GM23338 (cell line): Measurements from ENCODE around the gene EXOSC7. TPM values are rescaled to one million over a fixed set of nuclear protein-coding genes. Genes with fewer than 3 reads are reported as not detected.

Experiments used
- ATAC-seq: fragments of 200-7000 bp; cut with Tn5 transposase; 3 replicates; pipeline ENCODE4 v1.9.1; 2020
- DNase-seq: peaks from one replicate; pipeline ENCODE4 v3.0.0-alpha.2; 2015; ENCODE audit warnings: low spot score
- H2AFZ ChIP-seq: fragments of 200-600 bp; sonication (generic); 2 replicates; pipeline ENCODE4 v1.8.0; 2016; ENCODE audit warnings: antibody characterized with exemption, mild to moderate bottlenecking, moderate library complexity
- H3F3A ChIP-seq: fragments of 200-600 bp; sonication (generic); replicated peaks from 2 replicates; pipeline ENCODE4 v1.8.0; 2017; ENCODE audit warnings: antibody characterized with exemption, mixed run types, low read depth
- H3K27ac ChIP-seq: fragments of 200-600 bp; sonication (generic); 2 replicates; pipeline ENCODE4 v1.6.1; 2016; ENCODE audit warnings: low read depth
- H3K27me3 ChIP-seq: fragments of 200-600 bp; sonication (generic); 2 replicates; pipeline ENCODE4 v1.8.0; 2016; ENCODE audit warnings: mild to moderate bottlenecking, mixed run types, moderate library complexity; ENCODE audit not compliant: insufficient read depth
- H3K36me3 ChIP-seq: fragments of 200-600 bp; sonication (generic); 2 replicates; pipeline ENCODE4 v1.8.0; 2016; ENCODE audit warnings: mild to moderate bottlenecking; ENCODE audit not compliant: insufficient read depth
- H3K4me1 ChIP-seq: fragments of 200-600 bp; sonication (generic); 2 replicates; pipeline ENCODE4 v1.8.0; 2016; ENCODE audit warnings: mild to moderate bottlenecking, moderate library complexity; ENCODE audit not compliant: insufficient read depth
- H3K4me2 ChIP-seq: fragments of 200-600 bp; sonication (generic); 2 replicates; pipeline ENCODE4 v1.7.1; 2017; ENCODE audit warnings: mixed run types
- H3K4me3 ChIP-seq: fragments of 200-600 bp; sonication (generic); 2 replicates; pipeline ENCODE4 v1.6.1; 2016; ENCODE audit warnings: mixed run types
- H3K79me2 ChIP-seq: fragments of 200-600 bp; sonication (generic); replicated peaks from 2 replicates; pipeline ENCODE4 v1.8.0; 2017; ENCODE audit warnings: mild to moderate bottlenecking; ENCODE audit not compliant: insufficient read depth
- H3K9me2 ChIP-seq: fragments of 200-600 bp; sonication (generic); 2 replicates; pipeline ENCODE4 v1.8.0; 2017; ENCODE audit not compliant: insufficient read depth
- H4K20me1 ChIP-seq: fragments of 200-600 bp; sonication (generic); replicated peaks from 2 replicates; pipeline ENCODE4 v1.8.0; 2017; ENCODE audit warnings: mild to moderate bottlenecking; ENCODE audit not compliant: insufficient read depth
- H3K27ac Mint-ChIP-seq: 2 replicates; pipeline ENCODE4 v1.8.0; 2020; ENCODE audit warnings: inconsistent platforms, mild to moderate bottlenecking, moderate library complexity, mixed read lengths
- H3K27me3 Mint-ChIP-seq: 3 replicates; pipeline ENCODE4 v1.8.0; 2022; ENCODE audit warnings: low read depth, mild to moderate bottlenecking, moderate library complexity, mixed read lengths, inconsistent platforms; ENCODE audit not compliant: insufficient read depth, poor library complexity
- H3K36me3 Mint-ChIP-seq: 3 replicates; pipeline ENCODE4 v1.8.0; 2021; ENCODE audit warnings: low read depth, mild to moderate bottlenecking, inconsistent platforms, moderate library complexity, mixed read lengths
- H3K4me1 Mint-ChIP-seq: 3 replicates; pipeline ENCODE4 v1.8.0; 2020; ENCODE audit warnings: mild to moderate bottlenecking, inconsistent platforms, mixed read lengths
- H3K4me3 Mint-ChIP-seq: 3 replicates; pipeline ENCODE4 v1.8.0; 2021; ENCODE audit warnings: moderate library complexity, mild to moderate bottlenecking, inconsistent platforms, mixed read lengths
- H3K9me3 Mint-ChIP-seq: 3 replicates; pipeline ENCODE4 v1.8.0; 2020; ENCODE audit warnings: moderate library complexity, mild to moderate bottlenecking, inconsistent platforms, mixed read lengths
- CREB1 ChIP-seq: fragments of 250-450 bp; sonication (Bioruptor Pico); IDR thresholded peaks from 2 replicates; pipeline ENCODE4 v1.5.0; 2020; ENCODE audit warnings: low read depth, mild to moderate bottlenecking, moderate library complexity
- EZH2 ChIP-seq: fragments of 200-600 bp; sonication (generic); IDR thresholded peaks from one replicate; pipeline ENCODE4 v1.8.0; 2017; ENCODE audit warnings: antibody characterized with exemption, mild to moderate bottlenecking, low read depth; ENCODE audit not compliant: unreplicated experiment
- EZH2phosphoT487 ChIP-seq: fragments of 200-600 bp; sonication (generic); IDR thresholded peaks from one replicate; pipeline ENCODE4 v1.8.1; 2018; ENCODE audit warnings: antibody characterized with exemption; ENCODE audit not compliant: unreplicated experiment
- JUNB ChIP-seq: IDR thresholded peaks from one replicate; pipeline ENCODE4 v1.6.1; 2016; ENCODE audit warnings: antibody characterized with exemption; ENCODE audit not compliant: unreplicated experiment
- NANOG ChIP-seq: IDR thresholded peaks from 2 replicates; pipeline ENCODE4 v1.6.1; 2016; ENCODE audit warnings: antibody characterized with exemption, borderline replicate concordance
- STAT1 ChIP-seq: IDR thresholded peaks from one replicate; pipeline ENCODE4 v1.6.1; 2016; ENCODE audit warnings: antibody characterized with exemption; ENCODE audit not compliant: unreplicated experiment
- ZNF331 ChIP-seq: fragments of 250-450 bp; sonication (Bioruptor Pico); IDR thresholded peaks from 2 replicates; pipeline ENCODE4 v1.5.0; 2020; ENCODE audit warnings: low read depth, mild to moderate bottlenecking, moderate library complexity
- polyA plus RNA-seq: library from polyadenylated mRNA; unstranded; fragments of >200 nt; fragmentation: Nextera tagmentation; extraction: Ambion mirVana; gene quantifications from 2 replicates; pipeline ENCODE4 v1.2.1, GENCODE V29; 2016
- total RNA-seq: library from RNA; depleted of rRNA; stranded (reverse); fragments of >200 nt; shearing (Covaris generic); gene quantifications from 2 replicates; pipeline ENCODE4 v1.2.3, GENCODE V29; 2014
- TF ChIP-seq, protein P1 (sequence below): IDR thresholded peaks from one replicate; pipeline ENCODE4 v1.6.1; 2018; ENCODE audit warnings: antibody characterized with exemption; ENCODE audit not compliant: unreplicated experiment
- TF ChIP-seq, protein P2 (sequence below), 2 experiments: fragments of 200-600 bp in 1 of 2; sonication (generic) in 1 of 2; conservative IDR thresholded peaks; 2 replicates each; pipeline versions ENCODE4 v1.5.1 to v1.6.1; 2016 to 2017; ENCODE audit warnings: antibody characterized with exemption in 2 of 2, low read depth in 2 of 2, mild to moderate bottlenecking in 2 of 2, moderate library complexity in 1 of 2

The EXOSC7 gene
- total and polyA plus RNA-seq, 2 experiments from 2014 or later, result 84.8 to 120 TPM

DNA sequence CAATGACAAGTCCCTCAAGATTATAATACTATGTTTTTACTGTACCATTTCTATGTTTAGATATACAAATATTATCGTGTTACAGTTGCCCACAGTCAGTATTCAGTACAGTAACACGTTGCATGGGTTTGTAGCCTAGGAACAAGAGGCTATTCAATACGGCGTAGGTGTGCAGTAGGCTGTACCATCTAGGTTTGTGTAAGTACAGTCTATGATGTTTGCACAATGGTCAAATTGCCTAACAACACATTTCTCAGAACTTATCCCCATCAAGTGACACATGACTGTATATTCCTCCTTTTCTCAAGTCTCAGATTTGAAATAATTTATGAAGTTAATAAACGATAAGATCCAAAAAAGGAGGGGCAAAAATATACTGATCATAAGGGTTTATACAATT, 21.7 kb upstream of the EXOSC7 start:
- no peaks in the 10 kb centered on the region for H3K9me2 ChIP-seq
- no peak overlapping the region for H2AFZ ChIP-seq
- peaks cover 26% of the 10 kb centered on the region for H4K20me1 ChIP-seq
- H3K27ac ChIP-seq, result no peak overlapping the region
- peaks cover 18% of the 10 kb centered on the region for H3K4me1 ChIP-seq
- TF ChIP-seq EZH2phosphoT487, result no peak
- TF ChIP-seq JUNB, result no peak
- no peak for TF ChIP-seq NANOG
- no peak for TF ChIP-seq CREB1 (CRISPR knock-in tag)
- TF ChIP-seq, protein P1, sequence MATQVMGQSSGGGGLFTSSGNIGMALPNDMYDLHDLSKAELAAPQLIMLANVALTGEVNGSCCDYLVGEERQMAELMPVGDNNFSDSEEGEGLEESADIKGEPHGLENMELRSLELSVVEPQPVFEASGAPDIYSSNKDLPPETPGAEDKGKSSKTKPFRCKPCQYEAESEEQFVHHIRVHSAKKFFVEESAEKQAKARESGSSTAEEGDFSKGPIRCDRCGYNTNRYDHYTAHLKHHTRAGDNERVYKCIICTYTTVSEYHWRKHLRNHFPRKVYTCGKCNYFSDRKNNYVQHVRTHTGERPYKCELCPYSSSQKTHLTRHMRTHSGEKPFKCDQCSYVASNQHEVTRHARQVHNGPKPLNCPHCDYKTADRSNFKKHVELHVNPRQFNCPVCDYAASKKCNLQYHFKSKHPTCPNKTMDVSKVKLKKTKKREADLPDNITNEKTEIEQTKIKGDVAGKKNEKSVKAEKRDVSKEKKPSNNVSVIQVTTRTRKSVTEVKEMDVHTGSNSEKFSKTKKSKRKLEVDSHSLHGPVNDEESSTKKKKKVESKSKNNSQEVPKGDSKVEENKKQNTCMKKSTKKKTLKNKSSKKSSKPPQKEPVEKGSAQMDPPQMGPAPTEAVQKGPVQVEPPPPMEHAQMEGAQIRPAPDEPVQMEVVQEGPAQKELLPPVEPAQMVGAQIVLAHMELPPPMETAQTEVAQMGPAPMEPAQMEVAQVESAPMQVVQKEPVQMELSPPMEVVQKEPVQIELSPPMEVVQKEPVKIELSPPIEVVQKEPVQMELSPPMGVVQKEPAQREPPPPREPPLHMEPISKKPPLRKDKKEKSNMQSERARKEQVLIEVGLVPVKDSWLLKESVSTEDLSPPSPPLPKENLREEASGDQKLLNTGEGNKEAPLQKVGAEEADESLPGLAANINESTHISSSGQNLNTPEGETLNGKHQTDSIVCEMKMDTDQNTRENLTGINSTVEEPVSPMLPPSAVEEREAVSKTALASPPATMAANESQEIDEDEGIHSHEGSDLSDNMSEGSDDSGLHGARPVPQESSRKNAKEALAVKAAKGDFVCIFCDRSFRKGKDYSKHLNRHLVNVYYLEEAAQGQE, result no peak
- no peak for TF ChIP-seq STAT1
- Mint-ChIP-seq H3K27me3 (peaks cover 2% of the 10 kb centered on the region), H3K9me3 (no peaks in the 10 kb centered on the region), H3K27ac (no peak overlapping the region), H3K36me3 (no peaks in the 10 kb centered on the region; the same call in 2 of the 3 replicates), H3K4me3 (no peak overlapping the region), H3K4me1 (peaks cover 21% of the 10 kb centered on the region)
- H3K36me3 ChIP-seq, result no peaks in the 10 kb centered on the region
- H3K4me3 ChIP-seq, result no peak overlapping the region
- no peak overlapping the region for H3K4me2 ChIP-seq
- H3K27me3 ChIP-seq, result no peaks in the 10 kb centered on the region
- peaks cover 18% of the 10 kb centered on the region for H3K79me2 ChIP-seq
- DNase-seq, result no peak
- ATAC-seq, result no peak
- H3F3A ChIP-seq, result no peaks in the 10 kb centered on the region; the same call in 1 of the 2 replicates

DNA sequence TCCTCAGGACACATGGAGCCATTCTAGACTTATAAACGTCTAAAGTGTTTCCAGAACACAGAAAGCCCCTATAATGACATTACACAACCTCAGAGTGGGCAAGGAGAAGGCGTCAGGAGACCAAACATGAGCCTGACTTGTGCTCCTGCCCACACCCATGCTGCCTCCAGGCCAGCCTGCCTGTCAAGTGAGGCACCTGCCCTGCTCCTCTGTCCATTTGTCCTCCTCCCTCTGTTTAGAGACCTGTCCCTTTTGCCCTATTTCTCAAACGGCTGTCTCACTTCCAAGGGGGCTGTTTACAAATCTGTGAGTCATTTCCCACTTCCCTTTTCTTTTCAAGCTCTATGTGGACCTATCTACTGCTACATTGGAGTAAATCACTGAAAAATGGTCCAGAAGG, 21.1 kb upstream of the EXOSC7 start:
- no peaks in the 10 kb centered on the region; the same call in 2 of the 3 replicates for H3K36me3 Mint-ChIP-seq
- no peaks in the 10 kb centered on the region for H3K36me3 ChIP-seq
- no peak overlapping the region for H3K27ac Mint-ChIP-seq
- peaks cover 2% of the 10 kb centered on the region for H3K27me3 Mint-ChIP-seq
- H3K4me3 ChIP-seq, result no peak overlapping the region
- no peak overlapping the region for H3K27ac ChIP-seq
- H3F3A ChIP-seq, result no peaks in the 10 kb centered on the region; the same call in 1 of the 2 replicates
- H3K9me3 Mint-ChIP-seq, result no peaks in the 10 kb centered on the region
- H3K4me1 Mint-ChIP-seq, result peaks cover 21% of the 10 kb centered on the region
- H3K4me3 Mint-ChIP-seq, result no peak overlapping the region
- H3K9me2 ChIP-seq, result no peaks in the 10 kb centered on the region
- no peak overlapping the region for H3K4me2 ChIP-seq
- H3K4me1 ChIP-seq, result peaks cover 16% of the 10 kb centered on the region
- H2AFZ ChIP-seq, result no peak overlapping the region
- no peak for DNase-seq
- no peak for ATAC-seq
- peaks cover 32% of the 10 kb centered on the region for H4K20me1 ChIP-seq
- no peaks in the 10 kb centered on the region for H3K27me3 ChIP-seq
- H3K79me2 ChIP-seq, result peaks cover 18% of the 10 kb centered on the region
- TF ChIP-seq STAT1 (no peak), ZNF331 (CRISPR knock-in tag) (no peak), EZH2 (no peak)
- TF ChIP-seq, protein P1, result no peak
- TF ChIP-seq, protein P2, sequence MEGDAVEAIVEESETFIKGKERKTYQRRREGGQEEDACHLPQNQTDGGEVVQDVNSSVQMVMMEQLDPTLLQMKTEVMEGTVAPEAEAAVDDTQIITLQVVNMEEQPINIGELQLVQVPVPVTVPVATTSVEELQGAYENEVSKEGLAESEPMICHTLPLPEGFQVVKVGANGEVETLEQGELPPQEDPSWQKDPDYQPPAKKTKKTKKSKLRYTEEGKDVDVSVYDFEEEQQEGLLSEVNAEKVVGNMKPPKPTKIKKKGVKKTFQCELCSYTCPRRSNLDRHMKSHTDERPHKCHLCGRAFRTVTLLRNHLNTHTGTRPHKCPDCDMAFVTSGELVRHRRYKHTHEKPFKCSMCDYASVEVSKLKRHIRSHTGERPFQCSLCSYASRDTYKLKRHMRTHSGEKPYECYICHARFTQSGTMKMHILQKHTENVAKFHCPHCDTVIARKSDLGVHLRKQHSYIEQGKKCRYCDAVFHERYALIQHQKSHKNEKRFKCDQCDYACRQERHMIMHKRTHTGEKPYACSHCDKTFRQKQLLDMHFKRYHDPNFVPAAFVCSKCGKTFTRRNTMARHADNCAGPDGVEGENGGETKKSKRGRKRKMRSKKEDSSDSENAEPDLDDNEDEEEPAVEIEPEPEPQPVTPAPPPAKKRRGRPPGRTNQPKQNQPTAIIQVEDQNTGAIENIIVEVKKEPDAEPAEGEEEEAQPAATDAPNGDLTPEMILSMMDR (conservative IDR thresholded peaks at IDR 0.05; ENCODE audit: low read depth in 2 of 2), result no peak
